Left renal pelvis (tissue), 4 donors: ENCODE data around the gene EBF4. TPM values are rescaled to one million over a fixed set of nuclear protein-coding genes. Genes with fewer than 3 reads are reported as not detected.
"Not testable (repeated sequence)": the region's sequence is repeated elsewhere in the genome, so short reads cannot be mapped to it uniquely, and the experiment has no call there.

ENCODE experiments used
- DNase-seq, 4 donors: peaks; one replicate each; pipeline ENCODE4 v3.0.0-alpha.2; 2013; ENCODE audit warnings: low read depth in 4 of 4, low spot score in 3 of 4
- polyA plus RNA-seq, 4 donors: library from polyadenylated mRNA; unstranded; fragments of 120-200 nt; gene quantifications; one replicate each; pipeline ENCODE4 v1.2.1, GENCODE V29; 2013; ENCODE audit not compliant: insufficient read length in 4 of 4

Gene EBF4
- polyA plus RNA-seq, 4 donors: 27.5 to 44.5 (median 29.6) TPM

DNA sequence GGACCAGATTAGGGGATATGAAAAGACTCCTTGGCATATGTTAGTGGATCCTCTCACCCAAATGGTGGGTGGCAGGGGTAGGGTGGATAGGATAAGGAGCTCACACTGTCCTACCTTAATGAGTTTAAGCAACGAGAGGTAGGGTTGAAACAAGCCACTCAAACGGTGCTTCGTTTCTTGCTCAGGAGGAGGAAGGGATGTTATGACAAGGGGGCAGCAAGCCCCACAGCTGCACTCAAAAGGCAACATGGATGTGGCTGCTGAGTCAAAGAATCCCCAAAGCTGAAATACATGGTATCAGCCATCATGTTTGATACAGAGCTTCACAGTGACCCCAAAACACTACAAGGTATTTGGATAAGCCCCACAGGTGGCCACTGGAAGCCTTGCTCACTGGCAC is 20.1 kb upstream of the EBF4 start:
- no peak for DNase-seq

DNA sequence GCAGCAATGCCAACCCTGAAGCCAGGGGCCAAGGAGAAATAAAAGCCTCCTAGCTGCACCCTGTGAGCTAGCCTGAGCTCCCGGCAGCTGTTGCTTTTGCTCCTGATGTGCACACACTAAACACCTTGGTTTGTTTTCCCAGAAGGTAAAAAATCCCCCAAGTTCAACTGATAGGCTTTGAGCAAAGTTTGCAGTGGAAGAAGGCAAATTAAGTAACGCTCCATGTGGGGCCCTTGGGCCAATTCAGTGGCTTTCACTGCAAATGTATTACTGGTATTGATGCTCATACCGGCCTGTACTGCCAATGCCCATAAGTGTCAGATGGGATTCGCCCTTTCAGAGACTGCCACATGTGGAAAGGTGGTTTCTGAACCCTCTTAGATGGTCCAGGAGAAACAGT is 19.1 kb upstream of the EBF4 start:
- DNase-seq: no peak

DNA sequence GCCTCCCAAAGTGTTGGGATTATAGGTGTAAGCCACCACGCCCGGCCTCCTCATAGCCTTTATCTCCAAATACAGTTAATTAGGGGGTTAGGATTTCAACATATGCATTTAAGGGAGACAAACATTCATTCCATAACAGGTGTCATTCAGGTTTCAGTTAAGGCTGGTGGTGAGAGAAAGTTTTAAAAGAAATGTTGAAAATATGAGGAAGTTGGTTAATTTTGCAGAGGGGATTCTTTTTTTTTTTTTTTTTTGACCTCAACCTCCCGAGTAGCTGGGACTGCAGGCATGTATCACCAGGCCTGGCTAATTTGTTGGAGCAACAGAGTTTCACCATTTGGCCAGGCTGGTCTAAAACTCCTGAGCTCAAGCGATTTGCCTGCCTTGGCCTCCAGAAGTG is 12.5 kb upstream of the EBF4 start:
- no peak for DNase-seq

DNA sequence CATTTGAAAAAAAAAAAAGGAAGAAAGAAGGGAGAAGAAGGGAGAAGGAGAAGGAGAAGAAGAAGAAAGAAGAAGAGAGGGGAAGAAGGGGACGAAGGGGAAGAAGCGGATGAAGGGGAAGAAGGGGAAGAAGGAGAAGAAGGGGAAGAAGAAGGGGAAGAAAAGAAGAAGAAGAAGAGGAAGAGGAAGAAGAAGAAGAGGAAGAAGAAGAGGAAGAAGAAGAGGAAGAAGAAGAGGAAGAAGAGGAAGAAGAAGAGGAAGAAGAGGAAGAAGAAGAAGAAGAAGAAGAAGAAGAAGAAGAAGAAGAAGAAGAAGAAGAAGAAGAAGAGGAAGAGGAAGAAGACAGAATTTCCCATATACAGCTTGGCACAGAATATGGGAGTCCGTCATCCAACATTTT is 10.5 kb upstream of the EBF4 start:
- not testable (repeated sequence) for DNase-seq

DNA sequence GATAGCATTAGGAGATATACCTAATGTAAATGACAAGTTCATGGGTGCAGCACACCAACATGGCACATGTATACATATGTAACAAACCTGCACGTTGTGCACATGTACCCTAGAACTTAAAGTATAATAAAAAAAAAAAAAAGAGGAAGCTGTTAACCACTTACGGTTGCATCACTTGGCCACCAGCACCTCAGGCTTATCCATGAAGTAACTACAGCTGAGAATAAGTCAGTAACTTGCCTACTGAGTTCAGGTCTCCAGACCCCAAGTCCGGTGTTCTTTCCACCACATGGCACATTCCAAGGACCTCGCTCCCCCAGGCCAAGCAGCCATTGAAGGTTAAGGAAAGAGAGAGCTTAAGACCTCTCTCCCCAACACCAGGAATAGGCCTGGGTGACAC is 7.8 kb upstream of the EBF4 start:
- not testable (repeated sequence) for DNase-seq

DNA sequence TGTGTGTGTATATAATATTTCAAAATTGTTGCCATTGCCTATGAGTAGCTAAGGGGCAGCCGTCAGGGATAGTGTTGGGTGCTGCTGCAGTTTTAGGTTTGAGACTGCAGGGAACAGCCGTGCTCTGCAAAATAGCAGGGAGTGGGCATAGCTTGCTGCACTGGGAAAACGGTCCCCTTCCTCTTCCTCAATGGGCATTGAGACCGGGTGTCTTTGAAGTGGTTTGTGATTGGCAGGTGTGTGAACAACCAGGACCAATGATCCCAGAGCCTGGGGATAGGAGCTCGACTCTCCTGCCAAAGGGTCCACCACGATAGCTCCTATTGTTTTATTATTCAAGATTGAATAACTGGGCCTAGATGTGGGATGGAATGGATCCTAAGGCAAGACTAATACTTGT is 5.1 kb upstream of the EBF4 start:
- DNase-seq: no peak

DNA sequence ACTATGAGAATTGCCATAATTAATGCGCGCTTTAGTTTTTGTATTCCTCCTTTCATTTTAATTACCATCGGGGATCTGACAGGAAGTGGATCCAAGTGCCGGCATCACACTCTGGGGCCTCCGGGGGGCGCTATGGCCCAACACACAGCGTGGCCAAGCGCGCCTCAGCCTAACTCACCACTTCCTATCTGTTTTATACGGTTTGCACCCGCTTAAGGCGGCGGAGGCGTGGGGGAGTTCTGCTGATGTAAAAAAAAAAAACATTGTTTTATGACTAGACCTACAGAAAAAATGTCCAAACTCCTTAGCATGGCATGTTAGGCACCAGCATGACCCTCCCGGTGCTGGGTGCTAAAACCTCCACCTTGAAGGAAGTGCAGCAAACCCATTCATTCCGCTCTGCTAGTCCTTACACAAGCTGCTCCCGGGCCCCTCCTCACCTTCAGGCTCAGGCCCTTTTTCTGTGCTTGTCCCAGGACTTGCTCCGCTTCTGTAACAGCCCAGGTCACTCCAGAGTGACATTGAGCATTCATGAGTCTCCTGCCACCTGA is 4.5 kb upstream of the EBF4 start:
- DNase-seq: no peak

DNA sequence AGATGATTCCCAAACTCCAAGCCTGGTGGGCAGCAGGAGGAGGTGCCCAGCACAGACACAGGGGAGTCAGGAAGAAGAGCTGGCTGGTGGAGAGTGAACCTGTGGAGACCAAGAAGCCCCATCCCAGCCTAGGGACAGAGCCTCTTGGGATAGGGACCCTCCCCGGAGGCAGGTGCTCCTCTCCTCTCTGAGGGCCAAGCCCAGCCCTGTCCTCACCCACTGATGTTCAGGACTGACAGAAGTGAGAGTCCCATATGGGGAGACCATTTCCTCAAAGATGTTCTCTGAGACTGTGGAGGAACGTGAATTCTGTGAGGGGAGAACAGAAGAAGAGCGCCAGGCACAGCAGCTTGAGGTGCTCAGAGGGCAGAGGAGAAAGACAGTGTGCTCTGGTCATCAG is 2.4 kb upstream of the EBF4 start:
- no peak for DNase-seq

DNA sequence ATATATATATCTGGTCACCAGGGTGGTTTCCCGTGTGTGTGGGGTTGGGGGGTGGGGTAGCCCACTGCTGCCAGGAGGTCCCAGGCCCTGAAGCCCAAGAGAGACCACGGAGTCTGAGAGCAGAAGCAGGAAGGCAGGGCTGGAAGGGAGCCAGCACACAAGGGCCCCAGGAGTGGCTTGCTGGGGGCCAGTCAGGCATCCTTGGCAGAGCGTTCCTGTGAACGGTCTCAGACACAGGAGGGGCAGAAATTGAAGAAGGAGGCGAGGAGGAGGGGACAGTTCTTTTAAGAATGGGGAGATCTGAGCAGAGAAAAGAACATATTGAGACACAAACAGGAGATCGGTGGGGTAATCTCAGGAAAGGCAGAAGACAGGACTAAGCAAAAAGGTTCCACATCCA is 1.9 kb upstream of the EBF4 start:
- DNase-seq: no peak

DNA sequence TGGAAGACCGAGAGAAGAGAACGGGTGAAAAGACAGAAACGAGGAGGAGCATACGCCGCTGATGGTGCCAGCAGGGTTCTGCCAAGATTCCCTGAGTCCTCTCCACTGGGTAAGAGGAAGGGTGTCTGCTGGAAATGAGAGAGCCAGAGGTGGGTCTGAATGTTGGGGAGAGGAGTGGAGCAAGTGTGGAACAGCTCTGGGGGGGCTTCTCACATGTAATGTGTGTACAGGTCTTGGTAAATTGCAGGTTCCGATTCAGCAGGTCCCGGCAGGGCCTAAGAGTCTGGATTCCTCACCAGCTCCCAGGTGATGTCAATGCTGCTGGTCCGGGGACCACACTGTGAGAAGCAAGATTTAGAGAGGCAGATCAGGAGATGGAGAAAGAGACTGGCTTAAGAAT is 1.5 kb upstream of the EBF4 start:
- DNase-seq: no peak

DNA sequence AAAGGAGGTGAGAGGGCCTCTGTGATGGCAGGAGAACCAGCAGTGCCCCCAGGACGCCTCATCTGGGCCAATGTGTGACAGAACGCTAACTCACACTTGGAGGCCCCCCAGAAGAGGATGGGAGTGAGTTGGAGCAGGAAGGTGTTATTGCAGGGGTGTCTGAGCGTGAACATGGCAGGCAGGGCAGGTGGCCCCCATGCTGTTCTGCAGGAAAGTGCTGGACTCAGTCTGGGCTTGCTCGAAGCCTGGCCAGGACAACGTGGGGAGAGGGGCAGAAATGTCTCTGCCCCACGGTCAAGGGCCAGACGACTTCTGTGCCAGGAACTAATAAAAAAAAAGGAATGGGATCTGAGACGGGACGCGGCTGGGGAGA is 931 bp upstream of the EBF4 start:
- DNase-seq: no peak

DNA sequence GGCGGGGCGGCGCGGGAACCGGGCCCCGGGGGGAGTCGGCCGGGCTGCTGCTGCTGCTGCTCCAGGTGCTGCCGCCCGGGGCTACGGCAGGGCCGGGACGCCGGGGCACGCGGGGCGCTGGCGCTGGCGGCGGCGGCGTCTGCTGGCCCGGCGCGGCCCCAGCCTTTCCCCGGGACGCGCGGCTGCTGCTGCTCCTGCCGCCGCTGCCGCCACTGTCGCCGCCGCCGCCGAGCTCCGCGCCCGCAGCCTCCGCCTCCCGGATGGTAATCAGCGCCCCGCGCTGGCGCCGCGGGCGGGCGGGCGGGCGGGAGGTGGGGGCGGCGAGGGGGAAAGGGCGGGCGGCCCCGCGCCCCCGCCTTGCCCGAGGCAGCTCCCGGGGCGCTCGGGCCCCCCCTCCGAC is 306 bp downstream of the EBF4 start:
- DNase-seq: no peak

DNA sequence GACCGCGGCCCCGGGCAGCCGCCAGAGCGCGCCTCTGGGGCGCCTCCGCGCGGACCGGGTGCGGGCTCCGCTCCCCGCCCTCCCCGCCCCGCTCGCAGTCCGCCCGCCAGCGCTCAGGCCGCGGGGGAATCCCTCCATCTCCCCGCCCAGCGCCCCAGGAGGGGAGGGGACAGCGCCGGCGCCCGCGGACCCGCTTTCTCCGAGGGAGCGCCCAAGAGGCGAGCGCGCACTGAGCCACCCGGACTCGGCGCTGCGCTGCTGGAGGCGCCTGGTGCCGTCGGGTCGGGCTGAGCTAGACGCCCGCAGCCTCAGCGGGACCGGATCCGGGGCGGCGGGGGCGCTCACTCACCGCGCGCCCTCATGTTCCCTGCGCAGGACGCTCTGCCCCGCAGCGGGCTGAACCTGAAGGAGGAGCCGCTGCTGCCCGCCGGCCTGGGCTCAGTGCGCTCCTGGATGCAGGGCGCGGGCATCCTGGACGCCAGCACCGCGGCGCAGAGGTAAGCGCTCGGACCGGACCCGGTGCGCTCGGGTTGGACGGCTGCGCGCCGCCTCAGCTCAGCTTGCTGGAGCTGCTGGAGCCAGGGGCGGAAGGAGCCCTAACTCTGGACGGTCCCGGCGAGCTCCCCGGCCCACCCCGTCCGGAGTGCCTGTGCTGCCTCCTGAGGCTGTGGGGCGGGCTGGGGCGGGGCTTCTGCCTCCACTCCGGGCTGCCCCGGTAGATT is 867 bp downstream of the EBF4 start:
- no peak for DNase-seq

DNA sequence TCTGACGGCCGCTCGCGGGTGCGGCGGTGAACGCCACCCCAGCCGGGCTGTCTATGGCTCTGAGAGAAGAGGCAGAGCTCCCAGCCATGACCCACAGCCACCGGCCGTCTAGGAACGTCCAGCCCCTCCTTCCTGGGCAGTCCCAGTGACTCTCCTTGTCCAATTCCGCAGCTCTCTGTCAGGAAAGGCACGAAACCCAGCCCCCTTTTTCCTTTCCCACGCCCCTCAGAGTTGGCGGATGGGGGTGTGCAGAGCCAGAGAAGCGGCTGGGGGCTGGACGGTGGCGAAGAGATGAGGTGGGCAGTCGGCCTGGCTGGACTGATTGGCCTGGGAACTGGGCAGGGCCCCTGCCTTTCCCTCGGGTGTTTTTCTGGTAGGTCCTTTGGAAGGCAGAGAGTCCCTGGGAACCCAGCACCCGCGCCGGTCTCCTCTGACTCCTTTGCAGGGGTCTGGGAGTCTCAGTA is 1.5 kb downstream of the EBF4 start:
- no peak for DNase-seq

DNA sequence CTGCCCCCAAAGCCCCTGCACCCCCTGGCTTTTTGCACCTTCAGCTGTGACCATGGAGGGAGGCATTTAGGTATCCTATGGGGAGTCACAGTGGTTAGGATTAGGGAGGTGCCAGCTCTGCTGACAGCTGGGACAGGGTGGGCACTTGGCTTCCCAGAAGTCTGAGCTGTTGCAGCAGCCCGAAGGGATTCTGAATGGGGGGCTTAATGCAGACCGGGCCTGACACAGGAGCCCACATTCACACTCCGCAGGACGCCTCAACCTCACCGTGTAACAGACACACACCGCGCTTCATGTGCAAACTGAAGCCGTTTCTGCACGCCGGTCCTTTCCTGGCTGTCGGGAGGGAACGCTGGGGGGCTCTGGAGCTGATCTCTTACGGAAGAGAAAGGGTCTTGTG is 1.9 kb downstream of the EBF4 start:
- no peak for DNase-seq

DNA sequence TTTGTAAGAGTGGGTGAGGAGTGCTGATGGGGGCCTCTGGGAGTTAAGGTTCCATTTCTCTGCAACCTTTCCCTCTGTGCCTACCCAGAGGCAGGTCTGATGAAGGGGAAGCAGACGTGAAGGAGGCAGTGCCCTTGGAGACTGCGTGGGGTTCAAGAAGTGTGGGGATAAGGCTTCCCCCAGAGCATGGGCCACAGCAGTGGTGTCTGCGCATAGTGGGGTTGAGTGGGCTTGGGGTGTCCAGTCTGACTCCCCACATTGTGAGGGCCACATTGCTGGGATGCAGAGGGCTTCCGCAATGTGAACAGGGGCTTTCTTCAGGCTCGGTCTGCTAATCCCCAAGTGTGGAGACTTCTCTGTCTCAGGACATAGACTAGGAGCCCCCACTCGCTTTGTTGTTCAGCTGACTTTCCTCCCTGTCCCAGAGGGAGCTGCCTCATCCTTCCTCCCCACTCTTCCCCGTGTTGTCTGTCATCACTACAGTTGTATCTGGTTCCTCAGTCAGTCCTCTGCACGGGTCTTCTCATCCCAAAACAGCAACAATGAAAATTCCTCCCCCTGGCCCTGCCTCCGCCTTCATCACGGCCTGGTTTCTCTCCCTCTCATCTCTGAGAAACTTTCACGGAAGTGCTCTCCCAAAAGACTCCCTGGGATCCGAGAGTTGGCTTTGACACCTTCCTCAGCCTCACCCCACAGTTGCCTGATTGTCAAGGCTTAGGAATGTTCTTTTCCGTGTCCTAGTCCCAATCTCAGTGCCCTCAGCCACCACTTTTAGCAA is 2.8 kb downstream of the EBF4 start:
- no peak for DNase-seq

DNA sequence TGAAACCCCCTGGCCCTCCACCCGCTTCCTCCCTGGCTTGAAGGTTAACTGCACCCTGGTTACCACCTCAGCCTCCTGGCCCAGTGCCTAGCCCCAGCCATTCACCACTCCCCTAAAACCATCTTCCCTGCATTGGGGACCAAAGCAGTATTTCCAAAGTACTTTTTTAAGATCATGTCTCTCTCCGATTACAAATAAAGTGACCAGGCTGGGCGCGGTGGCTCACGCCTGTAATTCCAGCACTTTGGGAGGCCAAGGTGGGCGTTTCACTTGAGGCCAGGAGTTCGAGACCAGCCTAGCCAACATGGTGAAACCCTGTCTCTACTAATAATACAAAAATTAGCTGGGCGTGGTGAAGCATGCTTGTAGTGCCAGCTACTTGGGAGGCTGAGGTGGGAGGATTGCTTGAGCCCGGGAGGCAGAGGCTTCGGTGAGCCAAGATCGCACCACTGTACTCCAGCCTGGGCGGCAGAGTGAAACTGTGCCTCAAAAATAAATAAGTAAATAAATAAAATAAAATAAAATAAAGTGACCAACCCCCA is 3.5 kb downstream of the EBF4 start:
- DNase-seq: not testable (repeated sequence)

DNA sequence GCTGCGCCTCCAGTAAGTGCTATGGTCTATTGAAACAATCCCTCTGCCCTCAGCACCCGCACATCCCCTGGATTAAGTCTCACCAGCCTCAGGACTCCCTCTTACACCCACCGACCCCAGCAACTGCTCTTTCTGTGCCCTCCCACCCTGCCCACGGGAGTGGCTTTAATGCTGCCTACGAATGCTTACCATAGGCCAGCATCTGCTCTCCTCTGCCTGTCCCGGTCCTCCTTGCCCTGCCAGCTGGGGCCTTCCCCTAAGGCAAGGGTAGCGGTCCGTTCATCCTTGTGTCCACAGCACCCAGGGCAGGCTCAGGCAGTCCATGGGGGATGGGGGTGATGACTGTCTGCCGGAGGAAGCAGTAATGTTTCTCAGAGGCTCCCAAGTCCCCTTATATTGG is 4.1 kb downstream of the EBF4 start:
- no peak for DNase-seq

DNA sequence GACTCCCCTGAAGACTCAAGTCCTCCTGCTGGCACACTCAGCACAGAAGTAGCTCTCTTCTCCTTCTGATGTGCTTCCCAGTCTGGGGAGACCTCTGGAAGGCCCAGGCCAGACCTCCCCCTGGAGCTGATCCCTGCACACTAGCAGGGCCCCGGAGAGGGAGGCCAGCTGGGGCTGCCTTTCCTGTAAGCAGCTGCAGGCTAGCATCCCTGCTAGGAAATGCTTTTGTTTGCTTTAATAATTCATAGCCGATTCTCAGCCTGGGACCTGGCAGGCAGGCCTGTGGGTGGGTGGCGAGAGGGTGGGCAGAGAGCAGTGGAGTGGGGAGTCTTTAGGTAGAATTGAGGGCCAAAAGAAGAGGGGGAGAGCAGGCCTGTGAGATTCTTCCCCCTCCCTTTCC is 5.2 kb downstream of the EBF4 start:
- no peak for DNase-seq

DNA sequence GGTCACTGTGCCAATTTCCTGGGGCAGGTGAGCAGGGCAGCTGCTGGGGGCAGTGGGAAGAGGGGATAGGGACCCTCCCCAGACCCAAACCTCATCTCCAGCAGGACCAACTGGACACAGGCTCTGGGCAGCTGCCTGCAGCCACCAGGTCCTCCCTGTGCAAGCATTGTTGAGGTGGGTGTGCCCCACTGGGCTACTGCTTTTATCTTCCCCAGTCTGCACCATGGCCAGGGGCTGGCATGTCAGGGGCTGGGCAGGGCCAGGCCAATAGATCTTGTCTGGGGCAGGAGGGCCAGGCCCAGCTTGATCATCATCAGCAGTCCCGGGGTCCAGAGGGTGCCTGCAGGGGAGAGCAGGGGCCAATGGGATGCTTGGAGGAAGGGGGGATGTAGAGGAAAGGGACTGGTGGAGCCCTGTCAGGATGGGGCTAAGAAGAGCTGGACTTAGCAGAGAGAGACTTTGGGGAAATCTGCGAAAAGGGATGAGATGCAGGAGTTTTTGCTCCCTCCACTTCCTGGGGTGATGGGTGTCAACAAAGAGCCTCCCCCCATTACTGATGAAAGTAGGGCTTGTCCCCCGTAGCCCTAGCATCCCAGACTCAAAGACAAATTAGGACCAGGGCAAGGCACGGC is 5.7 kb downstream of the EBF4 start:
- no peak for DNase-seq

DNA sequence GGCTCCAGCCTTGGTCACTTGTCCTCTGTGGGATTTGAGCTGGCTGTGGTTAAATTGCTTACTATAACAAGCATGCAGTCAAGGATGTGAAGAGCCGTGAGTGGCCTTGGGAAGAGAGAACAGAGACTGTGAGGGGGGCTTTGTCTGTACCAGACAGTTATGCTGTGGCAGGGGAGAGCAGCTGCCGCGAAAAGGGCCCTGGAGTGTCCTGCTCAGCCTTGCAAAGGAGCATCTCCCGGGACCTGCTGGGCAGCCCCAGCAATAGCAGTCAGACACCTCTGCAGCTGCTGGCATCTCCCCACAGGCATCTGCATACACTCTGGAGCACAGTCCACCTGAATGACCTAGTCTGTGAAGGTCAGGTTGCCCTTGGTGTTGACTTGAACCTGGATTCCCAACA is 6.3 kb downstream of the EBF4 start:
- no peak for DNase-seq
